Activated T-helper 17 cell treated with anti-CD3 and anti-CD28 coated beads, Interleukin-2, amount 50 U/mL, for 72 hours (primary cell): Measurements from ENCODE around the gene ERI2. TPM values are rescaled to one million over a fixed set of nuclear protein-coding genes. Genes with fewer than 3 reads are reported as not detected.
A peak's percentile ranks its signal among the peaks of the same experiment; 100 is the strongest.
"Not testable (repeated sequence)": the region's sequence is repeated elsewhere in the genome, so short reads cannot be mapped to it uniquely, and the experiment has no call there.

Experiments used
- ATAC-seq: fragments of 150-1000 bp; cut with Tn5 transposase; replicated peaks from 2 replicates; pipeline ENCODE4 v1.10.0; 2021; ENCODE audit warnings: mild to moderate bottlenecking, moderate library complexity
- H3K27ac Mint-ChIP-seq: one replicate; pipeline ENCODE4 v1.8.0; 2022; ENCODE audit warnings: mixed read lengths
- H3K27me3 Mint-ChIP-seq: one replicate; pipeline ENCODE4 v1.8.0; 2022; ENCODE audit warnings: mixed read lengths
- H3K36me3 Mint-ChIP-seq: one replicate; pipeline ENCODE4 v1.8.0; 2022; ENCODE audit warnings: low read depth, mild to moderate bottlenecking, mixed read lengths
- H3K4me1 Mint-ChIP-seq: one replicate; pipeline ENCODE4 v1.8.0; 2022; ENCODE audit warnings: mixed read lengths
- H3K4me3 Mint-ChIP-seq: one replicate; pipeline ENCODE4 v1.8.0; 2022; ENCODE audit warnings: mild to moderate bottlenecking, mixed read lengths
- H3K9me3 Mint-ChIP-seq: one replicate; pipeline ENCODE4 v1.8.0; 2022; ENCODE audit warnings: mixed read lengths
- total RNA-seq, 2 donors: library from RNA; stranded (reverse); gene quantifications; one replicate each; pipeline ENCODE4 v1.2.3, GENCODE V29; 2022

The ERI2 gene
- total RNA-seq, 2 donors from 2014 or later: 18.1 to 21.8 TPM

DNA sequence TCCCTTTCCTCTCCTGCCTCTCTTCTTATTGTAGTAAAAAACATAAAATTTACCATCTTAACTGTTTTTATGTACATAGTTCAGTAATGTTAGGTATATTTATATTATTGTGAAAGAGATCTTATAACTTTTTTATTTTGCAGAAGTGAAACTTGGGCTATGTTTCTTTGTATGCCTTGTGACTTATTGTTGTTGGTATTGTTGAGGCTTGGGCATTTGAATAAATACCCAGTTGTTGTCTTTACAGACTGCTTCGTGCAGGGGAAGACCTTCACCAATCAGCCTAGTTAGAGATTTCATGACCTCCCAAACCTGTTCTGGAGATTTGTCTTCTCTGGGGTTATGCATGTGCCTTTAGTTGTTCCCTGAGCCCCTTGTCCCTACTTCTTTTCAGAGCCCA is 32.0 kb upstream of the ERI2 start:
- no peak for ATAC-seq
- peaks cover 13% of the 10 kb centered on the region for H3K9me3 Mint-ChIP-seq
- H3K4me3 Mint-ChIP-seq: no peak overlapping the region
- H3K4me1 Mint-ChIP-seq: no peaks in the 10 kb centered on the region
- H3K36me3 Mint-ChIP-seq: peaks cover 14% of the 10 kb centered on the region
- H3K27me3 Mint-ChIP-seq: no peaks in the 10 kb centered on the region
- H3K27ac Mint-ChIP-seq: no peak overlapping the region

DNA sequence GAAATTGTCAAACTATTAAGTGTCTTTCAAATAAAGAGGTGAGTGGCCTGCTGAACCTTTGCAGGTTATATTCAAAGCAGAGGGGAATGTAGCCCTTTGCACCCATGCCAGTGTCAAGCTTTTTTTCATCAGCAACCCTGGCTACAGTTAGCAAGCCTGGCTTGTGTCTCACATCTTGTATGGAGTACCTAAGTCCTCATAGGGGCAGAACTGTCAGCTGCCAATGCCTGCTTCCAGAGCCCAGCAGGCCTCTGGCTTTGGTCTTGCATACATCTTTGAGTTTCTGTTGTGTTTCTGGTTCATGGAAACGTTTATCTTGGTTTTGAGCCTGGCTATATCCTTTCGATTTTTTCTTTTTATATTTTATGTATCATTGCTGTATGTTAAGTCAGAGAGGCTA is 26.8 kb upstream of the ERI2 start:
- peaks cover 13% of the 10 kb centered on the region for H3K9me3 Mint-ChIP-seq
- no peaks in the 10 kb centered on the region for H3K4me1 Mint-ChIP-seq
- H3K27me3 Mint-ChIP-seq: no peaks in the 10 kb centered on the region
- no peak for ATAC-seq
- no peak overlapping the region for H3K4me3 Mint-ChIP-seq
- no peak overlapping the region for H3K27ac Mint-ChIP-seq
- peaks cover 14% of the 10 kb centered on the region for H3K36me3 Mint-ChIP-seq

DNA sequence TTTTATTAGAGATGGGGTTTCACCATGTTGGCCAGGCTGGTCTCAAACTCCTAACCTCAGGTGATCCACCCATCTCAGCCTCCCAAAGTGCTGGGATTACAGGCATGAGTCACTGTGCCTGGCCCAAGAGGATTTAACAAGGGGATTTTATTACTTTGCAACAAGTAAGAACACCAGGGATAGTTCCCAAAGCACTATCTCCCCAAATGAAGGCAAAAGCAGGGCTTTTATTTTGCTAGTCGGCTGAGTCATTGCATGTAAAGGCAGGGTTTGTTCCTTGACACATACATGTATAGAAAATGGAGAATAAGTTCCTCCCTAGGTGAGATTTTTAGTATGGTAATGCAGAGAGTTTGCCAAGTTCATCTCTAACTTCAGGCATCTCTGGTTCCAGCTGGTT is 24.1 kb upstream of the ERI2 start:
- no peak overlapping the region for H3K27ac Mint-ChIP-seq
- peaks cover 4% of the 10 kb centered on the region for H3K36me3 Mint-ChIP-seq
- H3K4me3 Mint-ChIP-seq: no peak overlapping the region
- H3K4me1 Mint-ChIP-seq: no peaks in the 10 kb centered on the region
- peaks cover 3% of the 10 kb centered on the region for H3K9me3 Mint-ChIP-seq
- no peaks in the 10 kb centered on the region for H3K27me3 Mint-ChIP-seq
- no peak for ATAC-seq

DNA sequence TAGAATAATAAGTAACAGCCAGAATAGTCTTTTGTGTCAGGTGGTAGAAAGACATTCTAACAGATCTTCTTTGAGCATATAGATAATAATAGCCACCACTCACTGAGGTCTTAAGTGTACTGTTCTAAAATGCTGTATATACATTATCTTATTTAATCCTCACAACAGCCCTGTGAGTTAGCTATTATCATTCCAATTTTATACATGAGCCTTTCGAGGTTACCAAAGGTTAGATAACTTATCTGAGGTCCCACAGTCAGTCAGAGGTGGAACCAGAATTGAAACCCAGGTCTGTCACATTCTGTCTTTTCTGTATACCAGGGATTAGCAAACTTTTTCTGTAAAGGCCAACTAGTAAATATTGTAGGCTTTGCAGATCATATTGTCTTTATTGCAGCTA is 23.3 kb upstream of the ERI2 start:
- ATAC-seq: no peak
- Mint-ChIP-seq H3K36me3 (no peaks in the 10 kb centered on the region), H3K9me3 (peaks cover 2% of the 10 kb centered on the region), H3K27me3 (no peaks in the 10 kb centered on the region), H3K4me3 (no peak overlapping the region), H3K27ac (no peak overlapping the region), H3K4me1 (no peaks in the 10 kb centered on the region)

DNA sequence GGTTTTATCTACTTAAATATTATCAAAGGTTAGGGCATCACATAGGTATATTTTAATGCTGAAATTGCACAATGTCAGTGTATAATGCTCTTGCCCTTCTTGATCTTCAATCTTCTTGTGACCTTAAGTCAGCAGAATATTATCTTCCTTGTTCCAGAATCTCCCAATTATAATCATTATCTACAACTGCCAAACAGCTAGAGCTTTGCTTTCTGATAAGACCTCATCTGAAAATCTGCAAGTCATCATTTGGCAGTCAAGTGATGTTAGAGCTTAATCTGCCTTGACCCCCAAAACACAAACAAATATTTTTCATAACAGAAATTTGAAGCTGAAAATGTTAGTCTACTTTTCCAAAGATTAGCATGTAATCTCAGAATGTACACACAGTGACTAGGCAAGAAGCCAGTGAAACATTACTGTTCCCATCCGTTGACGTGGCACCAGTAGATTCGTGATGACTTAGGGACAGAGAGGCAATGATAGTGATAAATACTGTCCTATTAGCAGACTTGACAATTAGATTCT is 19.8 kb upstream of the ERI2 start:
- no peak for ATAC-seq
- Mint-ChIP-seq H3K4me3 (no peak overlapping the region), H3K27ac (no peak overlapping the region), H3K27me3 (no peaks in the 10 kb centered on the region), H3K9me3 (no peaks in the 10 kb centered on the region), H3K36me3 (peaks cover 3% of the 10 kb centered on the region), H3K4me1 (no peaks in the 10 kb centered on the region)

DNA sequence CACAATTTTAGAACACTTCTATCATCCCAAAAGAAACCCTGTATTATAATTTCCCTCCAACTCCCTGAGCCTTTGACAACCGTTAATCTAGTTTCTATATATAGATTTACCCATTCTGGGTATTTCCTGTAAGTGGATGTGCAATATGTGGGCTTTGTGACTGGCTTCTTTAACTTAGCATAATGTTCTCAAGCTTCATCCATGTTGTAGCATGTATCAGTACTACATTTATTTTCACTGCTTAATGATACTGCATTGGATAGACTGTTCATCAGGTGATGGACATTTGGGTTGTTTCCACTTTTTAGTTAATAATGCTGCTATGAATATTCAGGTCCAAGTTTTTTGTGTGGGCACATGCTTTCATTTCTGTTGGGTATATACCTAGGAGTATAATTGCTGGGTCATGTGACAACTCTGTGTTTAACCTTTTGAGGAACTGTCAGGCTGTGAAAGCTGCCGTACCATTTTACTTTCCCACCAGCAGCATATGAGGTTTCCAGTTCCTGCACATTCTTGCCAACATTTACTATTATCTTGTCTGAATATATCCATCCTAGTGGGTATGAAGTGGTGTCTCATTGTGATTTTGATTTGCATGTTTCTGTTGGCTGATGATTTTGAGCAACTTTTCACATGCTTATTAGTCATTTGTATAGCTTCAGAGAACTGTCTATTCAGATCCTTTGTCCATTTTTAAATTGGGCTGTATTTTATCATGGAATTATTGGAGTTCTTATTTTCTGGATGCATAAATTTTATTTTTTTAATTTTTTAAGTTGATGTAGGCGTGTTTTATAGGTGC is 16.5 kb upstream of the ERI2 start:
- H3K9me3 Mint-ChIP-seq: no peaks in the 10 kb centered on the region
- H3K27me3 Mint-ChIP-seq: no peaks in the 10 kb centered on the region
- peaks cover 4% of the 10 kb centered on the region for H3K36me3 Mint-ChIP-seq
- no peak overlapping the region for H3K4me3 Mint-ChIP-seq
- H3K4me1 Mint-ChIP-seq: no peaks in the 10 kb centered on the region
- no peak for ATAC-seq
- H3K27ac Mint-ChIP-seq: no peak overlapping the region

DNA sequence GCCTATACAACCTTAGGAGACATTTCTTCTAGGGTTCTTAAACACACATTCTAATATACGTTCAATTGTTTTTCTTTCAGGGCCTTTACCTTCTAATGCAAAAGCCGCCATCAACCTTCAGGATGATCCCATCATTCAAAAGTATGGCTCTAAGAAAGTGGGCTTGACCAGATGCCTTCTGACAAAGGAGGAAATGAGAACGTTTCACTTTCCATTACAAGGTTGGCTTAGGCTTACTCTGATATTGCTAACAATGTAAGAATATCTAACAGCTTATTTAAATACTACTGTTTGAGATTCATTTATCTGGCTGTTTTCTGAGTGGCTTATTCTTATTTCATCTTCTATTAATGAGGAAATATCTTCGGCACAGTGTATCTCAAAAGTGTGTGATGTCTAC is 15.4 kb upstream of the ERI2 start:
- no peak overlapping the region for H3K4me3 Mint-ChIP-seq
- H3K9me3 Mint-ChIP-seq: no peaks in the 10 kb centered on the region
- H3K4me1 Mint-ChIP-seq: no peaks in the 10 kb centered on the region
- ATAC-seq: no peak
- peaks cover 4% of the 10 kb centered on the region for H3K36me3 Mint-ChIP-seq
- no peak overlapping the region for H3K27ac Mint-ChIP-seq
- H3K27me3 Mint-ChIP-seq: no peaks in the 10 kb centered on the region

DNA sequence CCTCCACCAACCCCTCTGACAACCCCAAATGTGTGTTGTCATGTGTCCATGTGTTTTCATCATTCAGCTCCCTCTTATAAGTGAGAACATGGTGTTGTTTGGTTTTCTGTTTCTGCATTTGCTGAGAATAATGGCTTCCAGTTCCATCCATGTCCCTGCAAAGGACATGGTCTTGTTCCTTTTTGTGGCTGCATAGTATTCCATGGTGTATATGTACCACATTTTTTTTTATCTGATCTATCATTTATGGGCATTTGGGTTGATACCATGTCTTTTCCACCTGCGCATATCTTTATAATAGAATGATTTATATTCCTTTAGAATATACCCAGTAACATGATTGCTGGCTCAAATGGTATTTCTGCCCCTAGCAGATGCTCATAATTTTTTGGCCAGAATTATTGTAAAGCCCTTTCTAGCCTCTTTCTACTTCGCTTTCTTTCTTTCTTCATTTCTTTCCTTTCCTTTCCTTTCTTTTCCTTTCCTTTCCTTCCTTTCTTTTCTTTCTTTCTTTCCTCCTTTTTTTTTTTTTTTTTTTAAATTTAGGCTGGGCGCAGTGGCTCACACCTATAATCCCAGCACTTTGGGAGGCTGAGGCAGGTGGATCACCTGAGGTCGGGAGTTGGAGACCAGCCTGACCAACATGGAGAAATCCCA is 12.8 kb upstream of the ERI2 start:
- H3K9me3 Mint-ChIP-seq: no peaks in the 10 kb centered on the region
- H3K27me3 Mint-ChIP-seq: no peaks in the 10 kb centered on the region
- no peak overlapping the region for H3K4me3 Mint-ChIP-seq
- no peak overlapping the region for H3K27ac Mint-ChIP-seq
- H3K4me1 Mint-ChIP-seq: peaks cover 5% of the 10 kb centered on the region
- peaks cover 4% of the 10 kb centered on the region for H3K36me3 Mint-ChIP-seq
- no peak for ATAC-seq

DNA sequence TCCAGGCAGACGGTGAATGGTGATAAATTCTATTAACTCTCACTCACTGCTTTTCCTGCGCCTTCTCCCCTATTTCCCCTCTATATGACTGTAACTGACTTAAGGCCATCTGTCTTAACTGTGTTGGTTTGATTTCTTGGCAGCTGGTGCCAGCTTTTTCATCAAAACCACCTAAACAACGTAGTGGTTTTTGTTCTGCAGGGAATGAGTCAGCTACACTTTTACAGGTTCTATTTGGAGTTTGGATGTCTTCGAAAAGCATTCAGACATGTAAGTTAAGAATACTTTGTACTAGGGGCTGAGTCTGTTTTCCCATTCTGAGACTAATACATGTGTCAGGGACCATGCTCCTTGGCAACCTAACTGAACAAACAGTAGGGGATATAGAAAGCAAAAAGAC is 8.5 kb upstream of the ERI2 start:
- Mint-ChIP-seq H3K27me3 (no peaks in the 10 kb centered on the region), H3K36me3 (no peaks in the 10 kb centered on the region), H3K4me3 (no peak overlapping the region), H3K4me1 (peaks cover 5% of the 10 kb centered on the region), H3K9me3 (no peaks in the 10 kb centered on the region), H3K27ac (no peak overlapping the region)
- peak; percentile 72 for ATAC-seq

DNA sequence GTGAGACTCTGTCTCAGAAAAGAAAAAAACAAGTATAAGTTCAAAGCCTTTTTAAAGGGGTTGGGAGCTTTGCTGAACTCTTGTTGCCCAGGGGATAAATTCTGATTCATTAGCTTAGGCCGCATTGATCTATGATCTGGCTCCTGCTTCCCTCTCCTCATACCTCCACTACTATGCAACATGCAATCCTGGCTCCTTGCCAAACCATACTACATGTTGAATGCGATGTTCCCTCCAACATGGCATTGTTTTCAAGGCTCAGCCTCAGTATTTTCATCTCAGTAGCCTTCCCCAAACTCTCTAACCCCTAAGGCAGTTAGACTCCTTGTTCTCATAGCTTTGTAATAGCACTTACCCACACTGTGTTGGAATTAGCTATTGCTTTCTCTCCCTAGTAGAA is 6.2 kb upstream of the ERI2 start:
- H3K4me1 Mint-ChIP-seq: peaks cover 5% of the 10 kb centered on the region
- H3K9me3 Mint-ChIP-seq: no peaks in the 10 kb centered on the region
- no peaks in the 10 kb centered on the region for H3K36me3 Mint-ChIP-seq
- no peak overlapping the region for H3K27ac Mint-ChIP-seq
- no peaks in the 10 kb centered on the region for H3K27me3 Mint-ChIP-seq
- no peak for ATAC-seq
- no peak overlapping the region for H3K4me3 Mint-ChIP-seq

DNA sequence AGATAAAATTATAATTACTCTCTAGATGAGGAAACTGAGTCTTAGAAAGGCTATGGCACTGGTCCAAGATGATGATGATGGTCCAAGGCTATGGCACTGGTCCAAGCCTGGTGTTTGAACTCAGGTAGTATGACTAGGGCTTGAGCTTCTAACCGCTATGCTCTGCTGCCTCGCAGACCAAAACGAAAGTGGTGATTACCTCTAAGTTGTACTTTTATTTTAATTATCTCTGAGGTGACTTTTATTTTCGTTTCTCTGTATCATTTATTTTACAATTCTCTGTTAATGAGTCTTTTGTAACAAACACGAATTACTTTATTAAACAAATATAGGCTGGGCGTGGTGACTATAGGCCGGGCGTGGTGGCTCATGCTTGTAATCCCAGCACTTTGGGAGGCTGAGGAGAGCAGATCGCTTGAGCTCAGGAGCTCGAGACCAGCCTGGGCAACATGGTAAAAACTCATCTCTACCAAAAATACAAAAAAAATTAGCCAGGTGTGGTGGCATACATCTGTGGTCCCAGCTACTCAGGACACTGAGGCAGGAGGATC is 5.7 kb upstream of the ERI2 start:
- Mint-ChIP-seq H3K9me3 (no peaks in the 10 kb centered on the region), H3K27ac (no peak overlapping the region), H3K27me3 (no peaks in the 10 kb centered on the region), H3K36me3 (peaks cover 1% of the 10 kb centered on the region), H3K4me3 (no peak overlapping the region), H3K4me1 (peaks cover 5% of the 10 kb centered on the region)
- no peak for ATAC-seq

DNA sequence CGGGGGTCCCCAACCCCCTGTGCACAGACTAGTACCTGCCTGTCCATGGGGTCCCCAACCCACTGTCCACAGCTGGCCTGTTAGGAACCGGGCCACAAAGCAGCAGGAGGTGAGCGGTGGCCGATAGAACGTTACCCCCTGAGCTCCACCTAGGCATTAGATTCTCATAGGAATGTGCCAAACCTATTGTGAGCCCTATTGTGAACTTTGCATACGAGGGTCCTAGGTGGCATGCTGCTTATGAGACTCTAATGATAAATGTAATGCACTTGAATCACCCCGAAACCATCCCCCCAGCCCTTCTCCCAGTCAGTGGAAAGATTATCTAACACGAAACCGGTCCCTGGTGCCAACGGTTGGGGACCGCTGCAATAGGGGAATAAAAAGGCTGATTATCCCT is 1.6 kb upstream of the ERI2 start:
- Mint-ChIP-seq H3K27ac (peak overlapping the region; percentile 96), H3K27me3 (no peaks in the 10 kb centered on the region), H3K4me3 (peak overlapping the region; percentile 93), H3K9me3 (no peaks in the 10 kb centered on the region), H3K4me1 (no peaks in the 10 kb centered on the region), H3K36me3 (peaks cover 8% of the 10 kb centered on the region)
- ATAC-seq: no peak

DNA sequence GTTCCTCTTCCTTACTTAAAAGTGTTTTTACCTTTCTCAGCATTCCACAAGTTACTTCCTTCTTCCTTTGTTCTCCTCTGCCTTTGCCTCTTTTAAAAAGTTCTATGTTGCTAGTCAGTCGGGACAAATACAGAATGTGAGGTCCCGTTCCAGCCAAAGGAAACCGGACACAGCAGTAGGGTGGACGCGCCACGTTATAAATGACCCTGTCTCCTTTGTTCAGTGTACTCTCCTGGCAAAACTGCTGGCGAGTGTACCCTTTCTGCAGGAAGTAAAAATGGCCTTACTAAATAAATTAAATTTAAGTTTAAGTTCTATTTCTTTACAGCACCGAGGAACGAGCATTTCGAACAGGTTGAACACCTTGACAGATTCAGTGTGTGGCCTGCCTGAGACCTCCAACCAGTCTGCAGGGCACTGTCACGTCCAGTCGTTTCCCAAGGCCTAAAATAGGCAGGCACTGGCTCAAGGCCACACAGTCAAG is 546 bp downstream of the ERI2 start:
- H3K27me3 Mint-ChIP-seq, H3K36me3 Mint-ChIP-seq: not testable (repeated sequence)

DNA sequence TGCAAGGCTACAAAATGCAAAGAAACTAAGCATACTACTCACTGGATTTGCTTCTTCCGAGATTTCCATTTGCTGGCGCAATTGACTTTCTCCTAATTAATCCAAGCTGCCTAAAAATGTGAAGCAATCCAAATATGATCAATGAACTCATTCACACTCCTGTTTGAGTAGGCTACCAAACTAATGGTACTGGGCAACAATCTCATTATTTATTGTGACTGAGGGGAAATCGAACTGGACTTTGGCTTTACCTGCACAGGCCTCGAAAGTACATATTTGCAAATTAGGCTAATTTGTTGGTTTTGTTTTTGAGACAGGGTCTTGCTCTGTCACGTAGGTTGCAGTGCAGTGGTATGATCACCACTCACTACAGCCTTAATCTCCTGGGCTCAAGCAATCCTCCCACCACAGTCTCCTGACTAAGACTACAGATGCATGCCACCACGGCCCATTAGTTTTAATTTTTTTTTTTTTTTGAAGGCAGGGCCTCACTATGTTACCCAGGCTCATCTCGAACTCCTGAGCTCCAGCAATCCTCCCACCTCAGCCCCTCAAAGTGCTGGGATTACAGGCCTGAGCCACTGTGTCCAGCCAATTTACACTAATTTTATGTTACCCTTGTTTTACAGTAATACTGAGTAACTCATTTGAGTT is 2.6 kb downstream of the ERI2 start:
- Mint-ChIP-seq H3K36me3 (peaks cover 20% of the 10 kb centered on the region), H3K4me3 (no peak overlapping the region), H3K4me1 (peaks cover 6% of the 10 kb centered on the region), H3K9me3 (no peaks in the 10 kb centered on the region), H3K27me3 (no peaks in the 10 kb centered on the region), H3K27ac (no peak overlapping the region)
- ATAC-seq: no peak

More for the DNA sequence above, 546 bp downstream of the ERI2 start:
- H3K27ac Mint-ChIP-seq: peak overlapping the region; percentile 96
- H3K4me3 Mint-ChIP-seq: peak overlapping the region; percentile 93
- not testable (repeated sequence) for H3K4me1 Mint-ChIP-seq, ATAC-seq, H3K9me3 Mint-ChIP-seq
